Muscle layer of colon (tissue), 2 donors: ENCODE results near the gene N4BP2L2.

Experiments used
- H3K27ac ChIP-seq: one replicate; pipeline ENCODE4 v1.7.0; 2013; ENCODE audit warnings: low read depth, mild to moderate bottlenecking, low read length, moderate library complexity
- H3K27me3 ChIP-seq, 2 donors: one replicate each; pipeline ENCODE4 v1.7.0; 2013; ENCODE audit warnings: low read length in 2 of 2, mild to moderate bottlenecking in 2 of 2; ENCODE audit not compliant: insufficient read depth in 2 of 2, control insufficient read depth in 1 of 2
- H3K36me3 ChIP-seq: one replicate; pipeline ENCODE4 v1.7.0; 2013; ENCODE audit warnings: mild to moderate bottlenecking, low read length; ENCODE audit not compliant: insufficient read depth
- H3K4me1 ChIP-seq: one replicate; pipeline ENCODE4 v1.7.0; 2013; ENCODE audit warnings: mild to moderate bottlenecking, low read length; ENCODE audit not compliant: insufficient read depth
- H3K4me3 ChIP-seq, 2 donors: one replicate each; pipeline ENCODE4 v1.7.0; 2013; ENCODE audit warnings: low read length in 2 of 2, low read depth in 1 of 2, mild to moderate bottlenecking in 1 of 2, moderate library complexity in 1 of 2
- H3K9ac ChIP-seq: one replicate; pipeline ENCODE4 v1.7.0; 2013; ENCODE audit warnings: low read length
- H3K9me3 ChIP-seq: one replicate; pipeline ENCODE4 v1.7.0; 2013; ENCODE audit warnings: mild to moderate bottlenecking, low read length
- donor health status: abdominal sarcoma.
- donor health status: Adenocarcinoma of cecum.

N4BP2L2 gene

GRCh38 chr13:32454886-32455593, 83.6 kb downstream of the N4BP2L2 start:
- Histone ChIP-seq H3K9ac (no peak overlapping the region), H3K36me3 (no peaks in the 10 kb centered on the region), H3K27ac (no peak overlapping the region), H3K4me1 (no peaks in the 10 kb centered on the region), H3K27me3 (no peaks in the 10 kb centered on the region), H3K4me3 (no peak overlapping the region), H3K9me3 (no peaks in the 10 kb centered on the region)

- Histone ChIP-seq H3K27me3 (no peaks in the 10 kb centered on the region), H3K36me3 (no peaks in the 10 kb centered on the region), H3K4me3 (no peak overlapping the region), H3K27ac (no peak overlapping the region), H3K4me1 (no peaks in the 10 kb centered on the region), H3K9me3 (no peaks in the 10 kb centered on the region), H3K9ac (no peak overlapping the region)
Observed at GRCh38 chr13:32453981-32454380, 84.6 kb downstream of the N4BP2L2 start.

GRCh38 chr13:32448972-32449371, 89.6 kb downstream of the N4BP2L2 start:
- Histone ChIP-seq H3K4me3 (no peak overlapping the region), H3K9me3 (no peaks in the 10 kb centered on the region), H3K9ac (no peak overlapping the region), H3K27ac (no peak overlapping the region), H3K4me1 (no peaks in the 10 kb centered on the region), H3K27me3 (no peaks in the 10 kb centered on the region), H3K36me3 (no peaks in the 10 kb centered on the region)

GRCh38 chr13:32447894-32448623, 90.5 kb downstream of the N4BP2L2 start:
- H3K9ac ChIP-seq, result no peak overlapping the region
- no peaks in the 10 kb centered on the region for H3K27me3 ChIP-seq
- H3K27ac ChIP-seq, result no peak overlapping the region
- no peaks in the 10 kb centered on the region for H3K36me3 ChIP-seq
- no peaks in the 10 kb centered on the region for H3K4me1 ChIP-seq
- no peaks in the 10 kb centered on the region for H3K9me3 ChIP-seq
- H3K4me3 ChIP-seq, result no peak overlapping the region

- no peaks in the 10 kb centered on the region for H3K4me1 ChIP-seq
- H3K27me3 ChIP-seq, result no peaks in the 10 kb centered on the region
- H3K36me3 ChIP-seq, result no peaks in the 10 kb centered on the region
- no peak overlapping the region for H3K27ac ChIP-seq
- H3K4me3 ChIP-seq, result no peak overlapping the region
- H3K9me3 ChIP-seq, result no peaks in the 10 kb centered on the region
- H3K9ac ChIP-seq, result no peak overlapping the region
Observed at GRCh38 chr13:32446773-32447465, 91.7 kb downstream of the N4BP2L2 start.

GRCh38 chr13:32446220-32446619, 92.4 kb downstream of the N4BP2L2 start:
- Histone ChIP-seq H3K4me3 (no peak overlapping the region), H3K9ac (no peak overlapping the region), H3K36me3 (no peaks in the 10 kb centered on the region), H3K9me3 (no peaks in the 10 kb centered on the region), H3K27ac (no peak overlapping the region), H3K4me1 (no peaks in the 10 kb centered on the region), H3K27me3 (no peaks in the 10 kb centered on the region)

- Histone ChIP-seq H3K27ac (no peak overlapping the region), H3K4me1 (no peaks in the 10 kb centered on the region), H3K4me3 (no peak overlapping the region), H3K27me3 (no peaks in the 10 kb centered on the region), H3K9me3 (no peaks in the 10 kb centered on the region), H3K36me3 (no peaks in the 10 kb centered on the region), H3K9ac (no peak overlapping the region)
Observed at GRCh38 chr13:32445461-32445860, 93.1 kb downstream of the N4BP2L2 start.

- Histone ChIP-seq H3K9me3 (no peaks in the 10 kb centered on the region), H3K4me1 (no peaks in the 10 kb centered on the region), H3K27ac (no peak overlapping the region), H3K27me3 (no peaks in the 10 kb centered on the region), H3K9ac (no peak overlapping the region), H3K4me3 (no peak overlapping the region), H3K36me3 (peaks cover 5% of the 10 kb centered on the region)
Observed at GRCh38 chr13:32443111-32443510, 95.5 kb downstream of the N4BP2L2 start.

- Histone ChIP-seq H3K9me3 (no peaks in the 10 kb centered on the region), H3K4me1 (no peaks in the 10 kb centered on the region), H3K27me3 (no peaks in the 10 kb centered on the region), H3K4me3 (no peak overlapping the region), H3K36me3 (peaks cover 5% of the 10 kb centered on the region), H3K9ac (no peak overlapping the region), H3K27ac (no peak overlapping the region)
Observed at GRCh38 chr13:32438871-32439270, 99.7 kb downstream of the N4BP2L2 start.

- H3K4me1 ChIP-seq, result no peaks in the 10 kb centered on the region
- no peak overlapping the region for H3K27ac ChIP-seq
- no peak overlapping the region for H3K9ac ChIP-seq
- H3K27me3 ChIP-seq, result no peaks in the 10 kb centered on the region
- no peaks in the 10 kb centered on the region for H3K36me3 ChIP-seq
- H3K4me3 ChIP-seq, result no peak overlapping the region
- no peaks in the 10 kb centered on the region for H3K9me3 ChIP-seq
Observed at GRCh38 chr13:32432856-32433255, 105.7 kb downstream of the N4BP2L2 start.

- peaks cover 3% of the 10 kb centered on the region for H3K4me1 ChIP-seq
- H3K36me3 ChIP-seq, result no peaks in the 10 kb centered on the region
- H3K27me3 ChIP-seq, result no peaks in the 10 kb centered on the region
- H3K9me3 ChIP-seq, result no peaks in the 10 kb centered on the region
- no peak overlapping the region for H3K9ac ChIP-seq
- H3K4me3 ChIP-seq, result no peak overlapping the region
- H3K27ac ChIP-seq, result no peak overlapping the region
Observed at GRCh38 chr13:32431361-32431760, 107.2 kb downstream of the N4BP2L2 start.
